ENCODE measurements around the gene RPTOR.

Gene RPTOR

GRCh38 chr17:80586846-80587228 lies 42.2 kb downstream of the RPTOR start:
- no peaks in the 10 kb centered on the region for H3K27me3 ChIP-seq (ENCODE audit: control insufficient read depth in 1 of 2, insufficient read depth in 2 of 2, low read length in 2 of 2)
- H3K27ac ChIP-seq (ENCODE audit: low read depth, low read length) = no peak overlapping the region
- H3K4me3 ChIP-seq (ENCODE audit: low read depth in 1 of 2, low read length in 2 of 2) = no peak overlapping the region
- H3K36me3 ChIP-seq (ENCODE audit: control insufficient read depth in 1 of 2, insufficient read depth in 2 of 2, low read length in 2 of 2) = peaks cover 4 to 8% of the 10 kb centered on the region in 2 donors
- H3K9me3 ChIP-seq (ENCODE audit: control insufficient read depth in 1 of 2, low read length in 2 of 2) = no peaks in the 10 kb centered on the region
- H3K4me1 ChIP-seq (ENCODE audit: control insufficient read depth in 1 of 2, insufficient read depth in 2 of 2, low read length in 2 of 2) = no peaks in the 10 kb centered on the region
- H3K9ac ChIP-seq (ENCODE audit: low read depth in 1 of 2, low read length in 2 of 2) = no peak overlapping the region

GRCh38 chr17:80588702-80589383 lies 44.2 kb downstream of the RPTOR start:
- no peaks in the 10 kb centered on the region for H3K9me3 ChIP-seq (ENCODE audit: control insufficient read depth in 1 of 2, low read length in 2 of 2)

DNA sequence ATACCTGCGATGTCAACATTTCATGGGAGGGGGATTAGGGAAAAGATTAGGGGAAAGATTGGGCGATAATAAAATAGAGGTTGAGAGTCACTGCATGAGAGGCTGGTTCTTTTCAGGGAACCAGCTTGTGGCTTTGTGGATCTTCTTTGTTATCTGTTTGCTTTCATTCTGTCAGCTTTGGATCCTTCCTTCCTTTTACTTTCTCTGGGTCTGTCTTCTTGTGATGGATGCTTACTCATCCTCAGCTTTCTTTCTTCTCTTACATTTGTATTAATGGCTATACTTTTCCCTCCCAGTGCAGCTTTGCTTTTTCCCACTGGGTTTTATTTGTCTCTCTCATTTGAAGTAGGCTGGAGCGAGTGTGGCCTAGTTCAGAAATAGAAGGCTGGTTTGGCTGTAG lies 47.1 kb downstream of the RPTOR start:
- H3K4me1 ChIP-seq (ENCODE audit: control insufficient read depth in 1 of 2, insufficient read depth in 2 of 2, low read length in 2 of 2) = peaks cover 10 to 16% of the 10 kb centered on the region in 2 donors
- H3K4me3 ChIP-seq (ENCODE audit: low read depth in 1 of 2, low read length in 2 of 2) = no peak overlapping the region
- H3K27me3 ChIP-seq (ENCODE audit: control insufficient read depth in 1 of 2, insufficient read depth in 2 of 2, low read length in 2 of 2) = no peaks in the 10 kb centered on the region
- no peak overlapping the region for H3K9ac ChIP-seq (ENCODE audit: low read depth in 1 of 2, low read length in 2 of 2)
- H3K9me3 ChIP-seq (ENCODE audit: control insufficient read depth in 1 of 2, low read length in 2 of 2) = no peaks in the 10 kb centered on the region
- peaks cover 0 to 2% of the 10 kb centered on the region in 2 donors for H3K36me3 ChIP-seq (ENCODE audit: control insufficient read depth in 1 of 2, insufficient read depth in 2 of 2, low read length in 2 of 2)
- H3K27ac ChIP-seq (ENCODE audit: low read depth, low read length) = no peak overlapping the region

More at GRCh38 chr17:80588702-80589383, 44.2 kb downstream of the RPTOR start:
- no peaks in the 10 kb centered on the region for H3K27me3 ChIP-seq (ENCODE audit: control insufficient read depth in 1 of 2, insufficient read depth in 2 of 2, low read length in 2 of 2)
- no peaks in the 10 kb centered on the region for H3K4me1 ChIP-seq (ENCODE audit: control insufficient read depth in 1 of 2, insufficient read depth in 2 of 2, low read length in 2 of 2)
- peaks cover 0 to 3% of the 10 kb centered on the region in 2 donors for H3K36me3 ChIP-seq (ENCODE audit: control insufficient read depth in 1 of 2, insufficient read depth in 2 of 2, low read length in 2 of 2)
- H3K9ac ChIP-seq (ENCODE audit: low read depth in 1 of 2, low read length in 2 of 2) = no peak overlapping the region
- H3K27ac ChIP-seq (ENCODE audit: low read depth, low read length) = no peak overlapping the region
- no peak overlapping the region for H3K4me3 ChIP-seq (ENCODE audit: low read depth in 1 of 2, low read length in 2 of 2)

DNA sequence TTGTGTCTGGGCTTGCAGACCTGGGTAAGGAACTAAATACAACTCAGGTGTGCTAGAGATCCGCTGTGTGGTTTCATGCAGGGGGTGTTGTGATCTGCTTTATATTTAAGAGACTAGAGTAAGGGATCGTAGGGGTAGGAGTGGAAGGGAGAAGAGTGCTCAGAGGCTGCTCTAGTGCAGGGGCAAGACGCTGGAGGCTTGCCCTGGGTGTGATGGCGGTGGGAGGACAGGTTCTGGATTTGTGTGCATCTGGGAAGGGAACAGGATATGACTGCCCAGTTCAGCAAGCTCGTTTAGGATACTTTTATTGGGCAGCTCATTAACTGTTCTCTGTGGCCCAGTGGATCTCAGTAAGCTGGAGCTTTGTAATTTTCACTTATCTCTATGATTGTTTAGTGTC lies 47.6 kb downstream of the RPTOR start:
- no peaks in the 10 kb centered on the region for H3K36me3 ChIP-seq (ENCODE audit: control insufficient read depth in 1 of 2, insufficient read depth in 2 of 2, low read length in 2 of 2)
- H3K4me3 ChIP-seq (ENCODE audit: low read depth in 1 of 2, low read length in 2 of 2) = no peak overlapping the region
- H3K27me3 ChIP-seq (ENCODE audit: control insufficient read depth in 1 of 2, insufficient read depth in 2 of 2, low read length in 2 of 2) = no peaks in the 10 kb centered on the region
- H3K9me3 ChIP-seq (ENCODE audit: control insufficient read depth in 1 of 2, low read length in 2 of 2) = no peaks in the 10 kb centered on the region
- peaks cover 10 to 16% of the 10 kb centered on the region in 2 donors for H3K4me1 ChIP-seq (ENCODE audit: control insufficient read depth in 1 of 2, insufficient read depth in 2 of 2, low read length in 2 of 2)
- H3K27ac ChIP-seq (ENCODE audit: low read depth, low read length) = no peak overlapping the region
- no peak overlapping the region for H3K9ac ChIP-seq (ENCODE audit: low read depth in 1 of 2, low read length in 2 of 2)

- Histone ChIP-seq H3K9ac (ENCODE audit: low read depth in 1 of 2, low read length in 2 of 2) (no peak overlapping the region), H3K4me3 (ENCODE audit: low read depth in 1 of 2, low read length in 2 of 2) (no peak overlapping the region), H3K36me3 (ENCODE audit: control insufficient read depth in 1 of 2, insufficient read depth in 2 of 2, low read length in 2 of 2) (no peaks in the 10 kb centered on the region), H3K4me1 (ENCODE audit: control insufficient read depth in 1 of 2, insufficient read depth in 2 of 2, low read length in 2 of 2) (peaks cover 10 to 16% of the 10 kb centered on the region in 2 donors), H3K27ac (ENCODE audit: low read depth, low read length) (no peak overlapping the region), H3K27me3 (ENCODE audit: control insufficient read depth in 1 of 2, insufficient read depth in 2 of 2, low read length in 2 of 2) (no peaks in the 10 kb centered on the region), H3K9me3 (ENCODE audit: control insufficient read depth in 1 of 2, low read length in 2 of 2) (no peaks in the 10 kb centered on the region)
Observed at GRCh38 chr17:80593181-80593580, 48.5 kb downstream of the RPTOR start.

GRCh38 chr17:80594431-80595269 lies 50.0 kb downstream of the RPTOR start:
- H3K4me3 ChIP-seq (ENCODE audit: low read depth in 1 of 2, low read length in 2 of 2) = no peak overlapping the region
- H3K9ac ChIP-seq (ENCODE audit: low read depth in 1 of 2, low read length in 2 of 2) = no peak overlapping the region
- H3K27ac ChIP-seq (ENCODE audit: low read depth, low read length) = no peak overlapping the region
- H3K9me3 ChIP-seq (ENCODE audit: control insufficient read depth in 1 of 2, low read length in 2 of 2) = no peaks in the 10 kb centered on the region
- H3K36me3 ChIP-seq (ENCODE audit: control insufficient read depth in 1 of 2, insufficient read depth in 2 of 2, low read length in 2 of 2) = no peaks in the 10 kb centered on the region
- H3K4me1 ChIP-seq (ENCODE audit: control insufficient read depth in 1 of 2, insufficient read depth in 2 of 2, low read length in 2 of 2) = peaks cover 23 to 24% of the 10 kb centered on the region in 2 donors
- H3K27me3 ChIP-seq (ENCODE audit: control insufficient read depth in 1 of 2, insufficient read depth in 2 of 2, low read length in 2 of 2) = no peaks in the 10 kb centered on the region

- no peak overlapping the region for H3K9ac ChIP-seq (ENCODE audit: low read depth in 1 of 2, low read length in 2 of 2)
- H3K36me3 ChIP-seq (ENCODE audit: control insufficient read depth in 1 of 2, insufficient read depth in 2 of 2, low read length in 2 of 2) = no peaks in the 10 kb centered on the region
- H3K9me3 ChIP-seq (ENCODE audit: control insufficient read depth in 1 of 2, low read length in 2 of 2) = no peaks in the 10 kb centered on the region
- H3K27me3 ChIP-seq (ENCODE audit: control insufficient read depth in 1 of 2, insufficient read depth in 2 of 2, low read length in 2 of 2) = no peaks in the 10 kb centered on the region
- H3K27ac ChIP-seq (ENCODE audit: low read depth, low read length) = no peak overlapping the region
- no peak overlapping the region for H3K4me3 ChIP-seq (ENCODE audit: low read depth in 1 of 2, low read length in 2 of 2)
- H3K4me1 ChIP-seq (ENCODE audit: control insufficient read depth in 1 of 2, insufficient read depth in 2 of 2, low read length in 2 of 2) = peaks cover 35 to 36% of the 10 kb centered on the region in 2 donors
Observed at GRCh38 chr17:80596760-80597608, 52.3 kb downstream of the RPTOR start.

DNA sequence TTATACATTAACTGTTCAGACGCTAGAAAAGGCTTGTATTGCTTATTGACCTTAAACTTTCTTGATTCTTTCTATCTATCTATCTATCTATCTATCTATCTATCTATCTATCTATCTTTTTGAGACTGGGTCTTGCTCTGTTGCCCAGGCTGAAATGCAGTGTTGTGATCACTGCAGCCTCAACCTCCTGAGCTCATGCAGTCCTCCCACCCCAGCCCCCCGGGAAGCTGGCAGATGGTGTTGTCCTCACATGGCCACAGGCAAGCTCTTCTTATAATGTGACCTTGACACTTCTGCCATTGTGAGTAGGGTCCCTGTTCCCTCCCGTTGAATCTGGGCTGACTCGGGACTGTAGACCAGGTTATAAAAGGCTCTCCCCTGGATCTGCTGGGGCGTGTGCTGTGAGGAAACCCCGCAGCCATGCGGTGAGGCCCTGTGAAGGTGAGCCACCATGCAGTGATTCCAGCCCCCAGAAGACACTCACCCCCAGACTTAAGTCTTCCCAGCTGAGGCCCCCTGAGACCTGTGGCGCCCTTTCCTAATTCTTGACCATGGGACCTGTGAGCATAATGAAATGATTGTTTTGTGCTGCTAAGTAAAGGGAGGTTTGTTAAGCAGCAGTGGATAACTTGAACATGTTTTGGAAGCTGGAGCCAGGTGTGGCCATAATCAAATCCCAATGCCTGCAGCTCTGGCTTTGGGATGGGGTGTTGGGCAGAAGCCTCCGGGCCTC lies 54.3 kb downstream of the RPTOR start:
- Histone ChIP-seq H3K27me3 (ENCODE audit: control insufficient read depth in 1 of 2, insufficient read depth in 2 of 2, low read length in 2 of 2) (no peaks in the 10 kb centered on the region), H3K4me1 (ENCODE audit: control insufficient read depth in 1 of 2, insufficient read depth in 2 of 2, low read length in 2 of 2) (peaks cover 46% of the 10 kb centered on the region in 2 donors), H3K36me3 (ENCODE audit: control insufficient read depth in 1 of 2, insufficient read depth in 2 of 2, low read length in 2 of 2) (no peaks in the 10 kb centered on the region), H3K9me3 (ENCODE audit: control insufficient read depth in 1 of 2, low read length in 2 of 2) (no peaks in the 10 kb centered on the region), H3K27ac (ENCODE audit: low read depth, low read length) (no peak overlapping the region), H3K4me3 (ENCODE audit: low read depth in 1 of 2, low read length in 2 of 2) (peak overlapping the region in 1 of 2 donors; percentile 23), H3K9ac (ENCODE audit: low read depth in 1 of 2, low read length in 2 of 2) (no peak overlapping the region)

GRCh38 chr17:80599546-80600305 lies 55.1 kb downstream of the RPTOR start:
- Histone ChIP-seq H3K36me3 (ENCODE audit: control insufficient read depth in 1 of 2, insufficient read depth in 2 of 2, low read length in 2 of 2) (no peaks in the 10 kb centered on the region), H3K9me3 (ENCODE audit: control insufficient read depth in 1 of 2, low read length in 2 of 2) (no peaks in the 10 kb centered on the region), H3K9ac (ENCODE audit: low read depth in 1 of 2, low read length in 2 of 2) (peak overlapping the region in 1 of 2 donors; percentile 7), H3K4me1 (ENCODE audit: control insufficient read depth in 1 of 2, insufficient read depth in 2 of 2, low read length in 2 of 2) (peaks cover 41% of the 10 kb centered on the region in 2 donors), H3K4me3 (ENCODE audit: low read depth in 1 of 2, low read length in 2 of 2) (peak overlapping the region; percentile 23 to 35), H3K27ac (ENCODE audit: low read depth, low read length) (no peak overlapping the region), H3K27me3 (ENCODE audit: control insufficient read depth in 1 of 2, insufficient read depth in 2 of 2, low read length in 2 of 2) (no peaks in the 10 kb centered on the region)
